ENCODE data around the gene PTPRE.

PTPRE gene

DNA sequence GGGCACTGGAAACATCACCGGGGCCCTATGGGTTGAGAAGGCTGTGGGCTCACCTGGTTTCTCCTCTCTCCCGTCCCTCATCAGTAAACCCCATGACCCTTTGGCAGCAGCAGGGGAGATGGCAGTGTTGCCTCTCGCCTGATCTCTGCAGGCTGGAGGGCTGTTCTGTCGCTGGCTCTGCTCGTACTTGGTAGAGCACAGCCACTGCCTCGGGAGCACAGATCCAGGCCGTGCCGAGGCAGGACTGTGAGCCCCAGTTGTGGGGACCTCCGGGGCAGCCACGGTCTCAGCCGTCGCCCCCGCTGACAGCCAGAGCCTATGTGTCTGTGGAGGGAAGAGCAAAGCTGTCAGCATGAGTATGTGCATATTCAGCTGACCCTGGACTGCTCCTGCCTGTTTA is 94.9 kb downstream of the PTPRE start:
- Histone ChIP-seq H3K4me3 (ENCODE audit: low read depth in 1 of 5, low read length in 5 of 5) (no peak overlapping the region), H3K36me3 (ENCODE audit: control insufficient read depth in 5 of 5, insufficient read depth in 5 of 5, low read length in 5 of 5) (no peaks in the 10 kb centered on the region), H3K9ac (ENCODE audit: low read length in 5 of 5) (no peak overlapping the region), H3K9me3 (ENCODE audit: control insufficient read depth in 5 of 5, low read length in 5 of 5) (no peaks in the 10 kb centered on the region), H3K27ac (ENCODE audit: low read depth, low read length) (no peak overlapping the region), H3K4me1 (ENCODE audit: control insufficient read depth in 5 of 5, insufficient read depth in 5 of 5, low read length in 5 of 5) (peaks cover 0 to 20% (median 15%) of the 10 kb centered on the region in 5 donors), H3K27me3 (ENCODE audit: control insufficient read depth in 5 of 5, insufficient read depth in 4 of 5, low read length in 5 of 5) (peaks cover 0 to 7% (median 4%) of the 10 kb centered on the region in 5 donors)

DNA sequence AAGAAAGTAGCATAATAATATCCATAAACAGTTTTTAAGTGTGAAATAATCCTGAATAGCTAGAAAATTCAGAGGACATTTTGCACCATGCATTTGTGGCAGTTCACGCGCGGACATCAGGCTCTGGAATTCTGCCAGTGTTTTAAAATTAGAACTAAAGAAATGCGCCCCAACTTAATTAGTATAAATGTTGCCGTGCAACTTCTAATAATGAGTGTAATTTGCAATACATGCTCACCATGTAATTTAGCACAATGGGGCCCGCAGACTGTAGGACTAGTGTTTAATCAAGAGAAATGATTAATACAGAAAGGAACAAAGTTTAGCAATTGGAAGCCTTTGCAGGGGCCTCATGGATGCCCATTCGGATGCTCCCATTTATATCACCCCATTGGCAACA is 96.6 kb downstream of the PTPRE start:
- Histone ChIP-seq H3K36me3 (ENCODE audit: control insufficient read depth in 5 of 5, insufficient read depth in 5 of 5, low read length in 5 of 5) (no peaks in the 10 kb centered on the region), H3K4me3 (ENCODE audit: low read depth in 1 of 5, low read length in 5 of 5) (no peak overlapping the region), H3K9ac (ENCODE audit: low read length in 5 of 5) (no peak overlapping the region), H3K27me3 (ENCODE audit: control insufficient read depth in 5 of 5, insufficient read depth in 4 of 5, low read length in 5 of 5) (peaks cover 0 to 7% (median 4%) of the 10 kb centered on the region in 5 donors), H3K9me3 (ENCODE audit: control insufficient read depth in 5 of 5, low read length in 5 of 5) (no peaks in the 10 kb centered on the region), H3K27ac (ENCODE audit: low read depth, low read length) (no peak overlapping the region), H3K4me1 (ENCODE audit: control insufficient read depth in 5 of 5, insufficient read depth in 5 of 5, low read length in 5 of 5) (peaks cover 0 to 4% (median 0%) of the 10 kb centered on the region in 5 donors)

GRCh38 chr10:128005858-128006257 is 99.0 kb downstream of the PTPRE start:
- H3K4me3 ChIP-seq (ENCODE audit: low read depth in 1 of 5, low read length in 5 of 5): no peak overlapping the region
- no peaks in the 10 kb centered on the region for H3K36me3 ChIP-seq (ENCODE audit: control insufficient read depth in 5 of 5, insufficient read depth in 5 of 5, low read length in 5 of 5)
- H3K9me3 ChIP-seq (ENCODE audit: control insufficient read depth in 5 of 5, low read length in 5 of 5): no peaks in the 10 kb centered on the region
- H3K9ac ChIP-seq (ENCODE audit: low read length in 5 of 5): no peak overlapping the region
- peaks cover 0 to 12% (median 4%) of the 10 kb centered on the region in 5 donors for H3K4me1 ChIP-seq (ENCODE audit: control insufficient read depth in 5 of 5, insufficient read depth in 5 of 5, low read length in 5 of 5)
- no peak overlapping the region for H3K27ac ChIP-seq (ENCODE audit: low read depth, low read length)
- H3K27me3 ChIP-seq (ENCODE audit: control insufficient read depth in 5 of 5, insufficient read depth in 4 of 5, low read length in 5 of 5): peaks cover 0 to 7% (median 4%) of the 10 kb centered on the region in 5 donors

- Histone ChIP-seq H3K27me3 (ENCODE audit: control insufficient read depth in 5 of 5, insufficient read depth in 4 of 5, low read length in 5 of 5) (peaks cover 0 to under 1% (median 0%) of the 10 kb centered on the region in 5 donors), H3K4me3 (ENCODE audit: low read depth in 1 of 5, low read length in 5 of 5) (no peak overlapping the region), H3K9me3 (ENCODE audit: control insufficient read depth in 5 of 5, low read length in 5 of 5) (no peaks in the 10 kb centered on the region), H3K4me1 (ENCODE audit: control insufficient read depth in 5 of 5, insufficient read depth in 5 of 5, low read length in 5 of 5) (peaks cover 2 to 18% (median 8%) of the 10 kb centered on the region in 5 donors), H3K36me3 (ENCODE audit: control insufficient read depth in 5 of 5, insufficient read depth in 5 of 5, low read length in 5 of 5) (no peaks in the 10 kb centered on the region), H3K9ac (ENCODE audit: low read length in 5 of 5) (no peak overlapping the region), H3K27ac (ENCODE audit: low read depth, low read length) (no peak overlapping the region)
Measured at GRCh38 chr10:128007056-128007455, 100.2 kb downstream of the PTPRE start.

GRCh38 chr10:128007971-128008370 is 101.1 kb downstream of the PTPRE start:
- peaks cover 2 to 18% (median 8%) of the 10 kb centered on the region in 5 donors for H3K4me1 ChIP-seq (ENCODE audit: control insufficient read depth in 5 of 5, insufficient read depth in 5 of 5, low read length in 5 of 5)
- no peaks in the 10 kb centered on the region for H3K27me3 ChIP-seq (ENCODE audit: control insufficient read depth in 5 of 5, insufficient read depth in 4 of 5, low read length in 5 of 5)
- H3K9ac ChIP-seq (ENCODE audit: low read length in 5 of 5): no peak overlapping the region
- no peak overlapping the region for H3K4me3 ChIP-seq (ENCODE audit: low read depth in 1 of 5, low read length in 5 of 5)
- H3K27ac ChIP-seq (ENCODE audit: low read depth, low read length): no peak overlapping the region
- H3K36me3 ChIP-seq (ENCODE audit: control insufficient read depth in 5 of 5, insufficient read depth in 5 of 5, low read length in 5 of 5): no peaks in the 10 kb centered on the region
- H3K9me3 ChIP-seq (ENCODE audit: control insufficient read depth in 5 of 5, low read length in 5 of 5): no peaks in the 10 kb centered on the region

GRCh38 chr10:128008521-128009250 is 101.8 kb downstream of the PTPRE start:
- Histone ChIP-seq H3K4me3 (ENCODE audit: low read depth in 1 of 5, low read length in 5 of 5) (no peak overlapping the region), H3K27me3 (ENCODE audit: control insufficient read depth in 5 of 5, insufficient read depth in 4 of 5, low read length in 5 of 5) (no peaks in the 10 kb centered on the region), H3K9ac (ENCODE audit: low read length in 5 of 5) (no peak overlapping the region), H3K27ac (ENCODE audit: low read depth, low read length) (no peak overlapping the region), H3K36me3 (ENCODE audit: control insufficient read depth in 5 of 5, insufficient read depth in 5 of 5, low read length in 5 of 5) (no peaks in the 10 kb centered on the region), H3K9me3 (ENCODE audit: control insufficient read depth in 5 of 5, low read length in 5 of 5) (no peaks in the 10 kb centered on the region), H3K4me1 (ENCODE audit: control insufficient read depth in 5 of 5, insufficient read depth in 5 of 5, low read length in 5 of 5) (peaks cover 2 to 18% (median 8%) of the 10 kb centered on the region in 5 donors)

DNA sequence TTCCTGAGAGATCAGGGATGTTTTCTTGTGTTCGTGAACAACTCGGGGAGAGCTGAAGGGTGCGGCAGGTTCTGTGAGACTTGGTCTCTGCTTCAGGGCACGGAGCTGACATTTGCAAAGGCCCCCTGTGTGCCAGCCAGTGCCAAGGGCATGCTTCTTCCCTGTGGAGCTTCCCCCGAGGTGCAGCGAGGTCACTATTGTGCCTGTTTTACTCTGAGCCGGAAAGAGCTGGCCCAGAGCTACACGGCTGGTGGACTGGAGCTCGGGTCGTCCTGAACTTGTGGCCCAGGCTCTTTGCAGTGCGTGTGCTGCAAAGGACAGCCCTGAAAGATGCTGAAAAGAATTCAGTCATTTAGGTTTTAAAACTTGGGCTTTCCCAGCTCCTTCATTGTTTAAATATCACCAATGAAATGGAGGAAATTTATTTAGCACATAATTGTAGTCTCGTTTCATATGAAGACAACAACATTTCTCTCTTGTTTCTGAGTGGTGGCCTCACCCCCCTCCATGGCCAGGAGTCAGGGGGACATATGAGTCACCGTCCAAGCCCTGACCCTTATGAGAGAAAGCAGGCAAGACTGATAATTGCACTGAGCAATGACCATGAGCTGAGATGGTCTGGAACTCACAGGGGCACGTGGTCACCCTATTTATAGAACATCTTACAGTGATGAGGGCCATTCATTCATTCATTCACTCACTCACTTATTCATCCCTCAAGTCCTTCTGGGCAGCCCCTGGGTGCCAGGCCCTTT is 102.6 kb downstream of the PTPRE start:
- Histone ChIP-seq H3K27ac (ENCODE audit: low read depth, low read length) (no peak overlapping the region), H3K9me3 (ENCODE audit: control insufficient read depth in 5 of 5, low read length in 5 of 5) (no peaks in the 10 kb centered on the region), H3K27me3 (ENCODE audit: control insufficient read depth in 5 of 5, insufficient read depth in 4 of 5, low read length in 5 of 5) (no peaks in the 10 kb centered on the region), H3K9ac (ENCODE audit: low read length in 5 of 5) (no peak overlapping the region), H3K4me3 (ENCODE audit: low read depth in 1 of 5, low read length in 5 of 5) (no peak overlapping the region), H3K36me3 (ENCODE audit: control insufficient read depth in 5 of 5, insufficient read depth in 5 of 5, low read length in 5 of 5) (no peaks in the 10 kb centered on the region), H3K4me1 (ENCODE audit: control insufficient read depth in 5 of 5, insufficient read depth in 5 of 5, low read length in 5 of 5) (peaks cover 2 to 18% (median 8%) of the 10 kb centered on the region in 5 donors)

- peak overlapping the region in 1 of 5 donors; percentile 53 for H3K9ac ChIP-seq (ENCODE audit: low read length in 5 of 5)
- peaks cover 2 to 18% (median 8%) of the 10 kb centered on the region in 5 donors for H3K4me1 ChIP-seq (ENCODE audit: control insufficient read depth in 5 of 5, insufficient read depth in 5 of 5, low read length in 5 of 5)
- H3K27ac ChIP-seq (ENCODE audit: low read depth, low read length): no peak overlapping the region
Measured at GRCh38 chr10:128011059-128011979, 104.4 kb downstream of the PTPRE start.

DNA sequence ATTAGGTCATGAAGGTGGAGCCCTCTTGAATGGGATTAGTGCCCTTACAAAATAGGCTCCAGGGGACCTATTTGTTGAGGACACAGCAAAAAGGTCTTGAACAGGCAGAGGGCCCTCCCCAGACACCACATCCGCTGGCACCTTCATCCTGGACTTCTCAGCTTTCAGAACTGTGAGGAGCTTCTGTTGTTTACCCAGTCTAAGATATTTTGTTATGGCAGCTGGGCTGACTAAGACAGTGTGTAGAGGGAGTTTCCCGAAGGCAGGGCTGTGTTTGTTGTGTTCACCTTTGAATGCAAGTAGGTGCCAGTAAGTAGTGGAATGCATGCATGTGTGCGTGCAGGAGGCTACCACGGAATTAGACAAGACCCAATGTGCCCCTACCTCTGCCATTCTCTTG is 106.7 kb downstream of the PTPRE start:
- Histone ChIP-seq H3K4me3 (ENCODE audit: low read depth in 1 of 5, low read length in 5 of 5) (no peak overlapping the region), H3K9me3 (ENCODE audit: control insufficient read depth in 5 of 5, low read length in 5 of 5) (no peaks in the 10 kb centered on the region), H3K4me1 (ENCODE audit: control insufficient read depth in 5 of 5, insufficient read depth in 5 of 5, low read length in 5 of 5) (peaks cover 3 to 29% (median 8%) of the 10 kb centered on the region in 5 donors), H3K27me3 (ENCODE audit: control insufficient read depth in 5 of 5, insufficient read depth in 4 of 5, low read length in 5 of 5) (peaks cover 0 to 4% (median 0%) of the 10 kb centered on the region in 5 donors), H3K27ac (ENCODE audit: low read depth, low read length) (no peak overlapping the region), H3K9ac (ENCODE audit: low read length in 5 of 5) (no peak overlapping the region), H3K36me3 (ENCODE audit: control insufficient read depth in 5 of 5, insufficient read depth in 5 of 5, low read length in 5 of 5) (no peaks in the 10 kb centered on the region)

More at GRCh38 chr10:128011059-128011979, 104.4 kb downstream of the PTPRE start:
- H3K27me3 ChIP-seq (ENCODE audit: control insufficient read depth in 5 of 5, insufficient read depth in 4 of 5, low read length in 5 of 5): no peaks in the 10 kb centered on the region
- peak overlapping the region in 1 of 5 donors; percentile 21 for H3K4me3 ChIP-seq (ENCODE audit: low read depth in 1 of 5, low read length in 5 of 5)
- no peaks in the 10 kb centered on the region for H3K9me3 ChIP-seq (ENCODE audit: control insufficient read depth in 5 of 5, low read length in 5 of 5)
- H3K36me3 ChIP-seq (ENCODE audit: control insufficient read depth in 5 of 5, insufficient read depth in 5 of 5, low read length in 5 of 5): no peaks in the 10 kb centered on the region
